B cell (primary cell): ENCODE measurements around the gene ARHGAP20. TPM values are rescaled to one million over a fixed set of nuclear protein-coding genes. Genes with fewer than 3 reads are reported as not detected.

ENCODE experiments used
- ATAC-seq: fragments of 200-7000 bp; cut with Tn5 transposase; one replicate; pipeline ENCODE4 v1.10.0; 2021; ENCODE audit warnings: low read depth, mild to moderate bottlenecking, moderate number of reproducible peaks, moderate library complexity
- CTCF ChIA-PET: fragments of 350-600 bp; sonication (Branson Sonifier 250); formaldehyde crosslinking; loops from one replicate; lab custom pipeline; 2021; ENCODE audit warnings: antibody characterized with exemption, inconsistent platforms; lab: Charles Lee
- POLR2A ChIA-PET: fragments of 350-600 bp; sonication (Branson Sonifier 250); formaldehyde crosslinking; loops from one replicate; lab custom pipeline; 2021; ENCODE audit warnings: antibody characterized with exemption; lab: Charles Lee
- DNase-seq: peaks from one replicate; pipeline ENCODE4 v3.0.0; 2013
- H2AFZ ChIP-seq: 2 replicates; pipeline ENCODE4 v1.6.1; 2012; ENCODE audit warnings: mild to moderate bottlenecking, low read depth, low read length; ENCODE audit not compliant: insufficient read depth, poor library complexity, severe bottlenecking
- H3K27ac ChIP-seq, 2 donors: 1 replicate in 1 of 2; 2 replicates in 1 of 2; pipeline ENCODE4 v1.5.1; 2012 to 2013; ENCODE audit warnings: low read length in 2 of 2, mild to moderate bottlenecking in 2 of 2, moderate library complexity in 1 of 2
- H3K27me3 ChIP-seq, 4 experiments: fragments of 200-600 bp in 1 of 4; sonication (generic) in 1 of 4; replicated peaks in 1 of 4; 1 replicate in 2 of 4; 2 replicates in 2 of 4; pipeline versions ENCODE4 v1.6.1 to v1.7.0; 2013 to 2016; ENCODE audit warnings: low read length in 3 of 4, mild to moderate bottlenecking in 2 of 4, mixed read lengths in 1 of 4, moderate library complexity in 1 of 4; ENCODE audit not compliant: insufficient read depth in 4 of 4, control insufficient read depth in 3 of 4; ENCODE audit errors: control extremely low read depth in 1 of 4
- H3K36me3 ChIP-seq, 2 experiments: replicated peaks in 1 of 2; 1 replicate in 1 of 2; 2 replicates in 1 of 2; pipeline versions ENCODE4 v1.6.1 to v1.7.1; 2013; ENCODE audit warnings: low read length in 1 of 2; ENCODE audit not compliant: insufficient read depth in 2 of 2, control insufficient read depth in 1 of 2; ENCODE audit errors: control extremely low read depth in 1 of 2, extremely low read depth in 1 of 2
- H3K4me1 ChIP-seq, 2 donors: fragments of 200-600 bp in 1 of 2; sonication (generic) in 1 of 2; 1 replicate in 1 of 2; 2 replicates in 1 of 2; pipeline versions ENCODE4 v1.5.1 to v1.6.1; 2013 to 2017; ENCODE audit warnings: low read length in 2 of 2; ENCODE audit not compliant: control insufficient read depth in 2 of 2, insufficient read depth in 2 of 2
- H3K4me2 ChIP-seq: replicated peaks from 2 replicates; pipeline ENCODE3; 2012; ENCODE audit warnings: mild to moderate bottlenecking, low read depth, low read length; ENCODE audit not compliant: poor library complexity, severe bottlenecking
- H3K4me3 ChIP-seq, 5 experiments: fragments of 200-600 bp in 1 of 5; sonication (generic) in 1 of 5; 1 replicate in 3 of 5; 2 replicates in 2 of 5; pipeline versions ENCODE4 v1.5.1 to v1.7.0; 2011 to 2016; ENCODE audit warnings: low read length in 4 of 5, mild to moderate bottlenecking in 4 of 5, low read depth in 2 of 5, control low read depth in 1 of 5, moderate library complexity in 1 of 5; ENCODE audit not compliant: insufficient read depth in 1 of 5; ENCODE audit errors: control extremely low read depth in 1 of 5, extremely low read depth in 1 of 5
- H3K79me2 ChIP-seq: fragments of 200-600 bp; sonication (generic); one replicate; pipeline ENCODE4 v1.6.0; 2016; ENCODE audit warnings: low read length; ENCODE audit not compliant: control insufficient read depth, insufficient read depth
- H3K9ac ChIP-seq: fragments of 200-600 bp; sonication (generic); 2 replicates; pipeline ENCODE4 v1.6.1; 2017; ENCODE audit warnings: mild to moderate bottlenecking, low read length, moderate library complexity
- H3K9me3 ChIP-seq, 3 donors: one replicate each; pipeline versions ENCODE4 v1.6.1 to v1.7.1; 2013; ENCODE audit warnings: low read length in 2 of 3; ENCODE audit not compliant: control insufficient read depth in 2 of 3, insufficient read depth in 1 of 3; ENCODE audit errors: control extremely low read depth in 1 of 3
- H4K20me1 ChIP-seq: 2 replicates; pipeline ENCODE4 v1.6.0; 2012; ENCODE audit warnings: mild to moderate bottlenecking, low read length; ENCODE audit not compliant: insufficient read depth, control insufficient read depth, poor library complexity, severe bottlenecking
- H3K27ac Mint-ChIP-seq: one replicate; pipeline ENCODE4 v1.8.0; 2021; ENCODE audit warnings: mixed read lengths
- H3K27me3 Mint-ChIP-seq: one replicate; pipeline ENCODE4 v1.8.0; 2021; ENCODE audit warnings: mixed read lengths
- H3K4me1 Mint-ChIP-seq: one replicate; pipeline ENCODE4 v1.8.0; 2021; ENCODE audit warnings: mixed read lengths
- H3K4me3 Mint-ChIP-seq: one replicate; pipeline ENCODE4 v1.8.0; 2021; ENCODE audit warnings: mixed read lengths
- H3K9me3 Mint-ChIP-seq: one replicate; pipeline ENCODE4 v1.8.0; 2022; ENCODE audit warnings: mixed read lengths; ENCODE audit not compliant: insufficient read depth
- EZH2 ChIP-seq: IDR thresholded peaks from 2 replicates; pipeline ENCODE4 v1.6.1; 2012; ENCODE audit warnings: borderline replicate concordance, low read depth, mild to moderate bottlenecking, moderate library complexity, low read length; ENCODE audit not compliant: insufficient read depth, poor library complexity, severe bottlenecking
- WGBS: methylation state at CpG from one replicate; pipeline ENCODE4 v1.1.5; 2013; ENCODE audit warnings: missing lambda C conversion rate; ENCODE audit not compliant: insufficient coverage; 5-methylcytosine and 5-hydroxymethylcytosine counted together
- intact Hi-C: fragments of 100-400 bp; cut with micrococcal nuclease; formaldehyde crosslinking; loops from one replicate; pipeline ENCODE4 v1.10.0; 2022
- polyA plus RNA-seq: library from polyadenylated mRNA; depleted of rRNA; stranded (reverse); fragments of >200 nt; gene quantifications from 2 replicates; pipeline ENCODE4 v1.2.3, GENCODE V29; 2012
- total RNA-seq, 2 donors: library from RNA; stranded (reverse); fragments of 120-200 nt in 1 of 2; gene quantifications; 1 replicate in 1 of 2; 2 replicates in 1 of 2; pipeline versions ENCODE4 v1.2.3 to v1.2.4, GENCODE V29; 2013 to 2022
- TF ChIP-seq, protein P1 (sequence below): fragments of 200-600 bp; IDR thresholded peaks from one replicate; pipeline ENCODE4 v1.8.0; 2022; ENCODE audit warnings: antibody characterized with exemption, mild to moderate bottlenecking

Gene ARHGAP20
- total and polyA plus RNA-seq, 2 donors (not counting 1 experiment from before 2014, with no cell fraction given), result 0.54 to 0.91 TPM

DNA sequence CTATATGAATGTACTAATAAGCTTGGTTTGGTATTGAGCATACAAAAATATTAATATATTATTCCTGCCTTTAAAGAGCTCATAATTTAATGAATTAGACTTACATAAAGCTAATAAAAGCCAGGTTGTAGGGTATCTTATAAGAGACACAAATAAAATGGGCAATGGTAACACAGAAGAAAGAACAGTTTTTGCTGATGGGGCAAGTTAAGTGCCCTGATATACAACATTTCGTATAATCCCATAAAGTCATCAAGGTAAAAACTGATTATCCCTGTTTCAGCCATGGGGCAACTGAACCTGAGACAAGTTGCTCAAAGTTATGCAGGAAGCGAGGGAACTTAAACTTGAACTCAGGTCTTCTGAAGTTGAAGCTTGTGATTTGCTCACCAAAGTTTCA is 48.9 kb upstream of the ARHGAP20 start:
- POLR2A ChIA-PET, result no interaction called here
- H3K27ac ChIP-seq, result no peak overlapping the region
- no peaks in the 10 kb centered on the region for H3K9me3 ChIP-seq
- Mint-ChIP-seq H3K27ac (no peak overlapping the region), H3K27me3 (peaks cover 22% of the 10 kb centered on the region), H3K9me3 (no peaks in the 10 kb centered on the region), H3K4me3 (no peak overlapping the region), H3K4me1 (no peaks in the 10 kb centered on the region)
- no peak overlapping the region for H3K4me2 ChIP-seq
- no peaks in the 10 kb centered on the region for H3K4me1 ChIP-seq
- no peaks in the 10 kb centered on the region for H3K36me3 ChIP-seq
- intact Hi-C loops, result no loop called here
- 87% methylated on average over 2 of the region's 2 CpGs for WGBS
- H3K9ac ChIP-seq, result no peak overlapping the region
- H3K4me3 ChIP-seq, result no peak overlapping the region
- no peak for ATAC-seq
- H2AFZ ChIP-seq, result no peak overlapping the region
- no peaks in the 10 kb centered on the region for H3K79me2 ChIP-seq
- TF ChIP-seq, protein P1, sequence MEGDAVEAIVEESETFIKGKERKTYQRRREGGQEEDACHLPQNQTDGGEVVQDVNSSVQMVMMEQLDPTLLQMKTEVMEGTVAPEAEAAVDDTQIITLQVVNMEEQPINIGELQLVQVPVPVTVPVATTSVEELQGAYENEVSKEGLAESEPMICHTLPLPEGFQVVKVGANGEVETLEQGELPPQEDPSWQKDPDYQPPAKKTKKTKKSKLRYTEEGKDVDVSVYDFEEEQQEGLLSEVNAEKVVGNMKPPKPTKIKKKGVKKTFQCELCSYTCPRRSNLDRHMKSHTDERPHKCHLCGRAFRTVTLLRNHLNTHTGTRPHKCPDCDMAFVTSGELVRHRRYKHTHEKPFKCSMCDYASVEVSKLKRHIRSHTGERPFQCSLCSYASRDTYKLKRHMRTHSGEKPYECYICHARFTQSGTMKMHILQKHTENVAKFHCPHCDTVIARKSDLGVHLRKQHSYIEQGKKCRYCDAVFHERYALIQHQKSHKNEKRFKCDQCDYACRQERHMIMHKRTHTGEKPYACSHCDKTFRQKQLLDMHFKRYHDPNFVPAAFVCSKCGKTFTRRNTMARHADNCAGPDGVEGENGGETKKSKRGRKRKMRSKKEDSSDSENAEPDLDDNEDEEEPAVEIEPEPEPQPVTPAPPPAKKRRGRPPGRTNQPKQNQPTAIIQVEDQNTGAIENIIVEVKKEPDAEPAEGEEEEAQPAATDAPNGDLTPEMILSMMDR, result no peak
- no peak for TF ChIP-seq EZH2
- H3K27me3 ChIP-seq, result peaks cover 0 to 4% (median 0%) of the 10 kb centered on the region in 4 experiments
- no peak for DNase-seq
- no peaks in the 10 kb centered on the region for H4K20me1 ChIP-seq
- CTCF ChIA-PET, result no interaction called here

GRCh38 chr11:110759972-110760381 is 47.7 kb upstream of the ARHGAP20 start:
- H3K4me1 Mint-ChIP-seq, result no peaks in the 10 kb centered on the region
- intact Hi-C loops, result no loop called here
- 10% methylated on average over 3 of the region's 3 CpGs for WGBS
- Histone ChIP-seq H3K27ac (no peak overlapping the region), H3K4me2 (no peak overlapping the region), H3K4me1 (no peaks in the 10 kb centered on the region), H4K20me1 (no peaks in the 10 kb centered on the region), H3K4me3 (no peak overlapping the region), H3K36me3 (no peaks in the 10 kb centered on the region), H3K9me3 (no peaks in the 10 kb centered on the region), H3K79me2 (no peaks in the 10 kb centered on the region), H2AFZ (no peak overlapping the region), H3K27me3 (peaks cover 0 to 4% (median 0%) of the 10 kb centered on the region in 4 experiments), H3K9ac (no peak overlapping the region)
- H3K27ac Mint-ChIP-seq, result no peak overlapping the region
- ATAC-seq (no peak), DNase-seq (no peak)
- CTCF ChIA-PET, result no interaction called here
- no peak overlapping the region for H3K4me3 Mint-ChIP-seq
- TF ChIP-seq, protein P1, result no peak
- TF ChIP-seq EZH2, result no peak
- H3K9me3 Mint-ChIP-seq, result no peaks in the 10 kb centered on the region
- peaks cover 28% of the 10 kb centered on the region for H3K27me3 Mint-ChIP-seq
- POLR2A ChIA-PET, result no interaction called here
